ENCODE measurements around the gene IGF2R.
"Not testable (repeated sequence)": the region's sequence is repeated elsewhere in the genome, so short reads cannot be mapped to it uniquely, and the experiment has no call there.

Gene IGF2R

GRCh38 chr6:160111806-160112205 lies 142.9 kb downstream of the IGF2R start:
- ATAC-seq (ENCODE audit: insufficient read depth, low read depth) (no peak), DNase-seq (no peak)
- Histone ChIP-seq H3K36me3 (ENCODE audit: insufficient read depth, low read length) (peaks cover 39% of the 10 kb centered on the region), H3K27me3 (ENCODE audit: insufficient read depth, low read length, poor library complexity) (no peaks in the 10 kb centered on the region), H3K4me1 (ENCODE audit: insufficient read depth, low read length) (no peaks in the 10 kb centered on the region), H3K4me2 (ENCODE audit: insufficient read depth, low read length) (no peak overlapping the region), H3K4me3 (ENCODE audit: low read depth in 1 of 2, low read length in 2 of 2) (no peak overlapping the region), H3K9me3 (ENCODE audit: insufficient read depth, low read length, severe bottlenecking) (peaks cover 6% of the 10 kb centered on the region), H3K27ac (ENCODE audit: low read length) (no peak overlapping the region), H3K9ac (ENCODE audit: low read depth, low read length) (no peak overlapping the region), H3K79me2 (ENCODE audit: insufficient read depth, low read length) (no peaks in the 10 kb centered on the region), H2AFZ (ENCODE audit: low read depth, low read length) (no peak overlapping the region), H4K20me1 (ENCODE audit: insufficient read depth, low read length) (no peaks in the 10 kb centered on the region)
- TF ChIP-seq CTCF (IDR thresholded peaks at IDR 0.05; ENCODE audit: borderline replicate concordance, extremely low read depth, low read length, poor library complexity, severe bottlenecking) (no peak), EZH2 (IDR thresholded peaks at IDR 0.05; ENCODE audit: borderline replicate concordance, low read depth, low read length, severe bottlenecking) (no peak)

GRCh38 chr6:160112628-160113299 lies 143.9 kb downstream of the IGF2R start:
- no peak overlapping the region for H3K4me3 ChIP-seq (ENCODE audit: low read depth in 1 of 2, low read length in 2 of 2)
- no peak overlapping the region for H3K9ac ChIP-seq (ENCODE audit: low read depth, low read length)
- H3K79me2 ChIP-seq (ENCODE audit: insufficient read depth, low read length), result no peaks in the 10 kb centered on the region
- H4K20me1 ChIP-seq (ENCODE audit: insufficient read depth, low read length), result no peaks in the 10 kb centered on the region
- DNase-seq (no peak), ATAC-seq (ENCODE audit: insufficient read depth, low read depth) (0 out of 3 replicates have a peak, but pooled peaks have one; percentile 15)
- peaks cover 16% of the 10 kb centered on the region for H3K9me3 ChIP-seq (ENCODE audit: insufficient read depth, low read length, severe bottlenecking)
- no peak overlapping the region for H2AFZ ChIP-seq (ENCODE audit: low read depth, low read length)
- no peak overlapping the region for H3K4me2 ChIP-seq (ENCODE audit: insufficient read depth, low read length)
- H3K27ac ChIP-seq (ENCODE audit: low read length), result no peak overlapping the region
- TF ChIP-seq CTCF (IDR thresholded peaks at IDR 0.05; ENCODE audit: borderline replicate concordance, extremely low read depth, low read length, poor library complexity, severe bottlenecking) (no peak), EZH2 (IDR thresholded peaks at IDR 0.05; ENCODE audit: borderline replicate concordance, low read depth, low read length, severe bottlenecking) (no peak)
- no peaks in the 10 kb centered on the region for H3K4me1 ChIP-seq (ENCODE audit: insufficient read depth, low read length)
- no peaks in the 10 kb centered on the region for H3K27me3 ChIP-seq (ENCODE audit: insufficient read depth, low read length, poor library complexity)
- H3K36me3 ChIP-seq (ENCODE audit: insufficient read depth, low read length), result peaks cover 39% of the 10 kb centered on the region

DNA sequence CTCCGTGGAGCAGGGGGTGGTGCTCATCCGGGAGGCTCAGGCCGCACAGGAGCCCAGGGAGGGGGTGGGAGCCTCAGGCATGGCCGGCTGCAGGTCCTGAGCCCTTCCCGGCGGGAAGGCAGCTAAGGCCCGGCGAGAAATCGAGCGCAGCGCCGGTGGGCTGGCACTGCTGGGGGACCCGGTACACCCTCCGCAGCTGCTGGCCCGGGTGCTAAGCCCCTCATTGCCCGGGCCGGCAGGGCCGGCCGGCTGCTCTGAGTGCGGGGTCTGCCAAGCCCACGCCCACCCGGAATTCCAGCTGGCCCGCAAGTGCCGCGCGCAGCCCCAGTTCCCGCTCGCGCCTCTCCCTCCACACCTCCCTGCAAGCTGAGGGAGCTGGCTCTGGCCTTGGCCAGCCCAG lies 145.7 kb downstream of the IGF2R start:
- peaks cover 31% of the 10 kb centered on the region for H3K36me3 ChIP-seq (ENCODE audit: insufficient read depth, low read length)
- not testable (repeated sequence) for H3K4me2 ChIP-seq (ENCODE audit: insufficient read depth, low read length); ATAC-seq (ENCODE audit: insufficient read depth, low read depth); H3K79me2 ChIP-seq (ENCODE audit: insufficient read depth, low read length); H4K20me1 ChIP-seq (ENCODE audit: insufficient read depth, low read length); H2AFZ ChIP-seq (ENCODE audit: low read depth, low read length); H3K9ac ChIP-seq (ENCODE audit: low read depth, low read length); H3K27ac ChIP-seq (ENCODE audit: low read length); DNase-seq; H3K27me3 ChIP-seq (ENCODE audit: insufficient read depth, low read length, poor library complexity); H3K4me1 ChIP-seq (ENCODE audit: insufficient read depth, low read length); H3K4me3 ChIP-seq (ENCODE audit: low read depth in 1 of 2, low read length in 2 of 2)
- H3K9me3 ChIP-seq (ENCODE audit: insufficient read depth, low read length, severe bottlenecking), result peaks cover 25% of the 10 kb centered on the region

DNA sequence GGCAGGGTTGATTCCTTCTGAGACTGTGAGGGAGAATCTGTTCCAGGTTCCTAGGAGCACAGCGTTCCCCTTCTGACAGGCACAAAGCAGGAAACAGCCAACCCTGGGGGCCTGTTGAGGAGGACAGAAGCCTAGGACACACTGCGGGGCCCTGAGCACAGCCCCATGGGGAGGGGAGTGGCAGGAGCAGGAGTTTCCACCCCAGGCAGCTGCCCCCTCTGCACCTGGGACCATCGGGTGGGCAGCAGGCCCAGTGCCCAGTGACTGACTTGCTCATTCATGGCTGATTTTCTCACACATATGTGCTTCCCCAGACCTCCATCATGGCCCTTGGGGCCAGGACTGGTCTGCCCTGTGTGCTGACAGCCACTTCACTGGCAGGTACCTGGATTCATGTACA lies 146.5 kb downstream of the IGF2R start:
- DNase-seq (no peak), ATAC-seq (ENCODE audit: insufficient read depth, low read depth) (no peak)
- H3K4me3 ChIP-seq (ENCODE audit: low read depth in 1 of 2, low read length in 2 of 2), result no peak overlapping the region
- peaks cover 26% of the 10 kb centered on the region for H3K36me3 ChIP-seq (ENCODE audit: insufficient read depth, low read length)
- peaks cover 25% of the 10 kb centered on the region for H3K9me3 ChIP-seq (ENCODE audit: insufficient read depth, low read length, severe bottlenecking)
- H3K4me2 ChIP-seq (ENCODE audit: insufficient read depth, low read length), result no peak overlapping the region
- H4K20me1 ChIP-seq (ENCODE audit: insufficient read depth, low read length), result no peaks in the 10 kb centered on the region
- no peaks in the 10 kb centered on the region for H3K79me2 ChIP-seq (ENCODE audit: insufficient read depth, low read length)
- no peak for TF ChIP-seq EZH2 (IDR thresholded peaks at IDR 0.05; ENCODE audit: borderline replicate concordance, low read depth, low read length, severe bottlenecking)
- TF ChIP-seq CTCF (IDR thresholded peaks at IDR 0.05; ENCODE audit: borderline replicate concordance, extremely low read depth, low read length, poor library complexity, severe bottlenecking), result no peak
- H3K4me1 ChIP-seq (ENCODE audit: insufficient read depth, low read length), result no peaks in the 10 kb centered on the region
- H2AFZ ChIP-seq (ENCODE audit: low read depth, low read length), result no peak overlapping the region
- no peak overlapping the region for H3K27ac ChIP-seq (ENCODE audit: low read length)
- H3K27me3 ChIP-seq (ENCODE audit: insufficient read depth, low read length, poor library complexity), result no peaks in the 10 kb centered on the region
- no peak overlapping the region for H3K9ac ChIP-seq (ENCODE audit: low read depth, low read length)
